HG03469 (cell line): Measurements from ENCODE around the gene CIBAR2.

Source experiments
- ATAC-seq: cut with Tn5 transposase; IDR thresholded peaks from one replicate; pipeline ENCODE4 v1.9.1; 2021; ENCODE audit warnings: mild to moderate bottlenecking, moderate library complexity, moderate number of reproducible peaks; ENCODE audit not compliant: unreplicated experiment

CIBAR2 gene

DNA sequence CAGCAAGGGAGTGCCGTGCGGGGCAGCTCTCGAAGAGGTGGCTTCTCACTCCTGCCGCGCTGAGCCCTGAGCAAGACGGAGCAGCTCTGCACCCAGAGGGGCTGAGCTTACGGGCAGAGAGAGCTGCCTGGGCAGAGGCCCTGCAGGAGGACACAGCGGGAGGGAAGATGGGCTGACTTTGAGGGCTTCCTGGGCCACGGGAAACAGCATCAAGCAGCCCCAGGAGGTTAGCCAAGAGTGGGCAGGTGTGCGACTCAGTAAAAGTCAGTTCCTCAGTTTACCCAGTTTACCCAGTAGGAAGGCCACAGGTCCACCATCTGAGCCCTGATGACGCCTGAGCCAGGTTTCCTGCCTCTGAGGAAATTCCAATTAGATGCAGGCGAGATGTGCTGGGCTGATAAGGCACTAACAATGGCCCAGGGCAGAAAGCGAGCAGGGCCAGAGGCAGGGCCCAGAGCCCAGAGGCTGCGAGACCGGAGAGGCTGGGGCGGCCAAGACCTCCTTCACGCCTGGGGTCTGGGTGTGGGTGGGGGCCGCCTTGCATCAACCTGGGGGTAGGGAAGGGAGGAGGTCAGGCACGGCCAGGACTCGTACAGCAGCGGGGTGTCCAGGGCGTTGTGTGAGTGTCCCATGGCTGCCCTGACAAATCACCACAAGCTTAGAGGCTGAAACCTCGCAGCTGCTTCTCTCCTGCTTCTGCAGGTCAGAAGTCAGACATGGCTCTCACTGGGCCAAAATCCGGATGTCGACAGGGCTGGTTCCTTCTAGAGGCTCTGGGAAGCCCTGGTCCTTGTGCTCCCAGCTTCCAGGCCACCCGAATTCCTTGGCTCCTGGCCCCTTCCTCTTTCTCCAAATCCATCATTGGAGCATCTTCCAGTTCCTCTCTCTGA is 32.0 kb upstream of the CIBAR2 start:
- ATAC-seq: no peak

DNA sequence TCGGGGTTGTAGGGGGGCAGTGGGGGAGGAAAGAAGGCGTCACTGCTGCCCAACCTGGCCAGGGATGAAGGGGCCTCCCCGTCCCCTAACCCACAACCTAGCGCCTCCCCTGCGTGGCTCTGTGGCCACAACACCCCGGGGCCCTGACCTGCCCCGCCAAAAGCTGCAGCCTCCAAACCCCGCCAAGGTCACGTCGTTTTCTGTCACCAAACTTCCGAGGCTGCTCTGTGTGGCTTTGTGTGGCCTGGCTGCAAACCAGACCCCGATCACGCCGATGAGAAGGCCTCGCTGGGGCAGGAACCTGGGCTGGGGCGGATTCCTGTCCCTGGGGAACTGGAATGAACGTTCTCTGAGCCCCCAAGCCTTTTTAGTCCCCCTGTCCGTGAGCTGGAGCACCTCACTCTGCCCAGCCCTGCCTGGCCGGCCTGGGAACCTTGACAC is 30.5 kb upstream of the CIBAR2 start:
- no peak for ATAC-seq

DNA sequence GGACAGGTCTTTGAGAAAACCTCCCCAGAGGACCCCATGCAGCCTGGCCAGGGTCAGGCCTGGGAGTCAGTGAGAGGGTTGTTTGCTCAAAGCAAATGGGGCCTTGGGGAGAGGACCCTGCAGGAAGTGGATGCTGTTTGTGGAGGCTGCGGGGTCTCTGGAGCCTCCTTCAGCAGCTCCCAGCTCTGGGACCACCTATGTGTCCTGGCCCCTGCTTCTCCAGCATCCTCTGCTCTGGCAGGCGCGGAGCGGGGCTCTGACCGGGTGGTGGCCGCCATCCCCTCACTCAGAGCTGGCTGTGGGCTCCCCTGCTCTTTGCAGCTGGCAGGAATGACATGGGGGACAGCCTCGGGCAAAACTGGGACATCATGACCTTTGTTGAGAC is 29.8 kb upstream of the CIBAR2 start:
- no peak for ATAC-seq

DNA sequence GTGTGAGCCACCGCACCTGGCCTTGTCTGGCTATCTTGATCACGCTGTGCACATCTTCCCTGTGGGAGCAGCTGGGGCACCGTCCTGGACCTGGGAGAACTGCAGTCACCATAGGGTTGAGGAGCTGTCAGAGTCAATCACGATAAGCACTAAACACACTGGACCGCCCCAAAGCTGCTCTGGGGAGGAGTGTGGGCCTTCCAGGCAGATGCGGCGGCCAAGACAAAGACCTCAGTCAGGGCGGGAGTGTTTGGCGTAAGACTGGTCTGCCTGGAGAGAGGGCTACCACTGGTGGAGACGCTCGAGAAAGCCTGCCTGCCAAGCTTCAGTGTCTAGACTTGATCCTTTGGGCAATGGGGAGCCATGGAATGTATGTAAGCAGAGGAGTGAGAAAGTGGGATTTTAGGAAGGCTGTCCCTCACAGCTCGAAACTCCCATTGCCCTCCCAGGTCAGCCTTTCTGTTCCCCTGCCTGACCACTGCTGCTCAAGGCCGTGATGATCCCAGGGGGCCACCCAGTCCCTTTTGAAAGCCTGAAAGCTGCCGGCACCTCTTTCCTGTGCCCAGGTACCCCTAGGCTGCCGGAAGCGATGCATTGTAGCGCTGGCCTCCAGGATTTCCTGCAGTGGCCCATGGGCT is 29.3 kb upstream of the CIBAR2 start:
- ATAC-seq: no peak

DNA sequence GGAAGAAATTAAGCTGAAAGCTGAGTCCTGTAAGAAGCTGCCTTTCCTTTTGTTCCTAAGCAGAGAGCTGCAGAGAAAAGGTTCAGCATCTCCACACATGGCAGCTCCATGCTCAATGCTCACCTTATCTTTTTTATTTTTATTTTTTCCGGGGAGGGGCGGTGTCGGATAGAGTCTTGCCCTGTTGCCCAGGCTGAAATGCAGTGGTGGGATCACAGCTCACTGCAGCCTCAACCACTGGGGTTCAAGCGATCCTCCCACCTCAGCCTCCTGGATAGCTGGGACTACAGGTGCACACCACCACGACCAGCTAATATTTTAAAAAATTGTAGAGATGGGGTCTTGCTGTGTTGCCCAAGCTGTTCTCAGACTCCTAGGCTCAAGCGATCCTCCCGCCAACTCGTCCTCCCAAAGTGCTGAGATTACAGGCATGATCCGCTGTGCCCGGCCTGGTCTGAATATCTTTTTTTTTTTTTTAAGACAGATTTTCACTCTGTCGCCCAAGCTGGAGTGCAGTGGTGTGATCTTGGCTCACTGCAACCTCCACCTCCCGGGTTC is 28.3 kb upstream of the CIBAR2 start:
- ATAC-seq: no peak

DNA sequence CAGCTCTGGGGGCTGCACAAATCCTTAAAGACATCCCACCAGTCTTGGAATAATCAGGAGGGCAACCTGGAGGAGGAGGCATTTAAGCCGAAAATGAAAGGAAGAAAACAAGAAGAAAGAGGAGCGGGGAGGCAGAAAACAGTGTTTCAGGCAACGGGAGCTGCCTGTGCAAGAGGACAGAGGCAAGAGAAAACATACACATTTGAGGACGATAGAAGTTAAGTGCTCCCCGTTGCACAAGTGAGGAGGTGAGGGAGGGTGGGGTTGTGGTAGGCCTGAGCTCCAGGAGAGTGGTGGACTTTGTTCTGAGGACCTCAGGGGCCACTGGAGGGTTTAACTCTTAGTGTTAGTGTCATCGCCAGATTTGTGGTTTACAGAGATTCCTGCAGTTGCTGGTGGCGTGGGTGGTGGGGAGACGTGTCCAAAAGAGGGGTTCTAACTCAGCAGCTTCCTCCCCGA is 27.6 kb upstream of the CIBAR2 start:
- no peak for ATAC-seq

DNA sequence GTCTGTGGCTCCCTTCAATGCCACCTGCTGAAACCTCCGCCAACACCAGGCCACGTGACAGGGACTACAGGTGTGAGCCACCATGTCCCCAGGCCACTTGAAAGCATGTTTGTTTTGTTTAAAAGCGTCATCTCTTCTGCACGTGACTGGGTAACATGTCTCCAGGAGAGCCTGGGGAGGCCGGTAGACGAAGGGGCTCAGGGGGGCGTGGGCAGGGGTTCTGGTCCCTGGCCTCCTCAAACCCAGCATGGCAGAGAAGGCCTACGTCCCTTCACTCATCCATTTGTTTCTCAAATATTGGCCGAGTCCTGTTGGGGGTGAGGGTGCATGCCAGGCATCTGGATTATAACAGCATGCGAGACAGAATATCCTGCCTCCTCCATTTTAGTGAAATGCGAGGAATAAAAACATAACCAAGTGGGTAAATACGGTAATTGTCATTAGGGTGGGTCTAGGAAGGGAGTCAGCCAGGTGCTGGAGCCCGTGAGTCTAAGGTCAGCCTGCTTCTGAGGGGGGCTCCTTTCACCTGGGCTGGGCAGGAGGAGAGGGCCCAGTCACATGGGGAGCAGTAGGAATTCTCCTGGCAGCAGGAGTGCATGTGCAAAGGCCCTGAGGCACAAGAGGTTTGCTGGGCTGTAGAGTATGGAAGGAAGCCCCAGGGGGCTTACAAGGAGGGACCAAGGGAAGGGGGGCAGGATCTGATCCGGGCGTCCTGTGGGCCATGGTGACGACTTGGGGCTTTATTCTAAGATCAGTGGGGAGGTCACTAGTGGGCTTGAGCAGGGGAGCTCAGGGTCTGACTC is 26.8 kb upstream of the CIBAR2 start:
- ATAC-seq: no peak

DNA sequence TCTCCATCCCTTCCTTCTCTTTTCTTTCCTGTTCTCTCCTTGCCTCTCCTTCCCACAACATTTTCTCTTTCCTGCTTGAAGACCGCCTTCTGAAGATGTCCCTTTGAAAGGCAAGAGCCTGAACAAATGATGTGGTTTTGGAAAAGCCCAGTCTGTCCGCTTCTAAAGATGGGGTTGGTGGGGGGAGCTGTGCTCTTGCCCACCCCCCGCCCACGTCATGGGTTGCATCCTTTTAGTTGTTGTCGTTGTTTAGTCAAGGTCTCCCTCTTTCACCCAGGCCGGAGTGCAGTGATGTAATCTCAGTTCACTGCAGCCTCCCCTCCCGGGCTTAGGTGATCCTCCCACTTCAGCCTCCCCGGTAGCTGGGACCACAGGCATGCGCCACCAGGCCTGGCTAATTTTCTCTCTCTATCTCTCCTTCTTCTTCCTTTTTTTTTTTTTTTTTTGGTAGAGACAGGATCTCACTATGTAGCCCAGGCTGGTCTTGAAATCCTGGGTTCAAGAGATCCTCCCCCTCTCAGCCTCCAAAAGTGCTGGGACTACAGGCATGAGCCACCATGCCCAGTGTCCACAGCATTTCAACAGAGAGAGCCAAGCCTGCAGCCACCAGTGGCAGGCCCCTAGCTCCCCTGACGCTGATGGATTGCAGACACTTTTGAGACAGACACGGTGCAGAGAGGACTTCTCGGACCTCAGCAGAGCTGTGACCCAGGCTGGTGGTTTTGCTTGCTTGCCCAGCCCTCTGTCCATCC is 26.0 kb upstream of the CIBAR2 start:
- no peak for ATAC-seq

DNA sequence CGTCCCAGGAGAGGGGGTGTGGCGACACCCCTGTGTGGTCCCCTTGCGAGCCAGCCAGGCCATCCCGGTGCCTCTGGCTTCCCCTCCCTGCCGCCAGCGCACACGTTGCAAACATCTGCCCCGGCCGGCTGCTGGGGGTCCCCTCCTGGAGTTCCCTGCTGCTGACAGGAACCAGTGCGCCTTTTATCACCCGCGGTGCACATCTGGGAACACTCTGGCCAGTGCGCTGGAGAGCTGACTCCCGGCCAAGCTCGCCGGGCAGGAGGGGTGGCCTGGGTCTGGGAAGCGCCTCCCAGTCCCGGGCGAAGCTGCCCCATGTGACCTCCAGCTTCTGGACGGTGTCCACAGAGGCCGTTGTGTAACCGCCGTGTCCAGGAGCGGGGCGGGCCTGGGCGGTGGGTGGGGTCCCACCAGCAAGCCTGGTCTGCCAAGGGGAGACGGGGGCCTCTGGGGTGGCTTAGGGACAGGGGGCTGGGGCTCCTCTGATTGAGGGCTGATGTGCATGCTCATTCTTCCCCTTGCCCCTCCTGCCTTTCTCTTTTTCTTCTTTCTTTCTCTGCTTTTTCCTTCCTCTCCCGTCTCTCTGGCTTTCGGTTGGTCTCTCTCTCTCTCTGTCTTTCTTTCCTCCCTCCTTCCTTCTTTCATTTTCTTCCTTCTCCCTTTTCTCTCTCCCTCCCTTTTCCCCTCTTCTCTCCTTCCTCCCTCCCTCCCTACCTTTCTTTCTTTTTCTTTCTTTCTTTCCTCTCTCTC is 25.2 kb upstream of the CIBAR2 start:
- no peak for ATAC-seq

DNA sequence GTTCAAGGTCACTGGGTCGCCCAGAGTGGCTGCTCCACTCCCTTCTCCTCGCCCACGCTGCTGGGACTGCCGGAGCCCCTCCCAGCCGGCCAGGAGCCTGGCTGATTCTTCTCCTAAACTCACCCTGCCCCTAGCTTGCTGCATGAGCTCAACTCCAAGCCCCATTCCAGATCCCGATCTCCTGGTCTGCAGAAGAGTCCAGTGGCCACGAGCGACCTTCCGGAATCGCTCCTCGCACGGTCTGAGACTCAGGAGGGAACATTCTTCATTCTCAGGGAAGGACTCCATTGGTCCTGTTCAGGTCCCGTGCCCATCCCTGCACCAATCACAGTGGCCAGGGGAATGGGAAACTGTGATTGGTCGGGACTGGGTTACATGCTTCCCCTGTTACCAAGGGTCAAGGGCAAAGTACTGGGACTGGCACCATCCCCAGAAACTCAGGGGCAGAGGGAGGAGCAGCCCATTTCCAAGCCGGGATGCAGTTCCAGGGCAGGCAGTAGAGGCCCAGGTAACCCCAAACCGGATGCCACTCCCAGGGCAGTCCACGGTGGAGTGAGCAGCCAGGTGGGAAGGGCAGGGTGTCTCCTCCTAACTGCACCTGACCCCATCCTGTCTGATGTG is 24.5 kb upstream of the CIBAR2 start:
- ATAC-seq: no peak

DNA sequence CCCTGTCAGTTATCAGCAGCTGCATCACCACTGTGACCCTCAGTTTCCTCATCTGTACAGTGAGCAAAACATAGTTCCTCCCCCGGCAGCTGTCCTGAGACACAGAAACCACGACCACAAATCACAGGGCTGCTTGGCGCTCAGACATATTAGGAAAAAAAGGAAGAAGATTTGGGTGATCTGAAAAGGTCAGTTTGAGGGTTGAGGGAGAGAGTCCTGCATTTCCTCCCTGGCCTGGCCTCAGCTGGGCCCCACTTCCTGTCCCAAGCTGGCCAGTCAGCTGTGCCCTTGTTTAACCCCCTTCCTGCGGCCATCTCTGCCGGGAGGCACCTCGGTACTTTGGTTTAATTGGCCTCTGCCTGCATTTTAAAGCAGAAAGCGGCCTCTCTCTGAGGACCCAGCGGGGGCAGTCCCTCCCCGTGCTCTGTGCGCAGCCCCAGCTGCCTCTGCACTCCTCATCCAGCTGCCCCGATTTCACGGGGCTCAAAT is 24.0 kb upstream of the CIBAR2 start:
- ATAC-seq: no peak

DNA sequence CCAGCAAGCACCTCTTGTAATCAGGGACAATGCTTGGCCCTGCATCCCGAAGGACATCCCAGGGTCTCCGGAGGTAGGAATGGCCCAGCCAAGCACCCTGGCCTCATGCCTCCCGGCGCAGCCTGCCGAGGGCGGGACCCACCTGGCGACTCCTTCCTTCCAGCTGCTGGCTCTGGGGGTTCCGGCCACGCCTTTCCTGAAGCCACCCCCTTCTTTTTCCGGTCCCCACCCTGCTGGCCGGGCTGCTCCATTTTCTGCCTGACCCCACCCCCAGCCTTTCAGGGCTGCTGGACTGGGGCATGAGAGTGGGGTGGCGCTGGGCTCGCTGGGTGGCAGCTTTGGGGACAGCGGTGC is 22.5 kb upstream of the CIBAR2 start:
- ATAC-seq: no peak

DNA sequence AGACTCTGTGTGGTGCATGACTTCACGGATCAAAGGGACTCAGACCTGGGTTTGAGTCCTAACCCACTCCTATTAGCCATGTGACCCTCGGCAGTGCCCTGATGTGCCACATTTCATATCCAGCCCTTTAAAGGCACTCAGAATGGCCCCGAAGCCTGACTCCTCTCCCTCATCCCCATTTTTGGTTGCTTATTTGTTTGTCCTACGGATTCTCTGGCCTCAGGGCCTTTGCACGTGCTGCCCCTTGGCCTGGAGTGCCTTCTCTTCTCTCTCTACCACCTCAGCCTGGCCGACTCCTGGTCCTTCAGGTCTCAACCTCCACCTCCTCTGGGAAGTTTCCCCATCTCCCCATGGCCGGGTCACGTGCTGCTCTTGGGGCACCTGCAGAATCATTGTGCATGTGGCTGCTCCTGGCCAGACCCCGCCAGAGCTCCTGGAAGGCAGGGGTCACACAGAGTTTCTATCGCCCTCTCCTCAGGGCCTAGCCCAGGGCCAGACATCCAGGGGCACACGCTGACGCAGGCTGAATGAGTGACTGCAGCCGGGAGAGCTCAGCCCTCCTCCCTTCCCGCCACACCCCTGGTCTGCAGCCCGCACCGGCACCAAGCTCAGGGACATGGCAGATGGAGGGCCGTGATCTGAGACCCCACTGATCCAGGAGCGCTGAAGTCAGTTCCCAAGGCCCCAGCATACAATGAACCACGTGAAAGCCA is 22.0 kb upstream of the CIBAR2 start:
- ATAC-seq: no peak

DNA sequence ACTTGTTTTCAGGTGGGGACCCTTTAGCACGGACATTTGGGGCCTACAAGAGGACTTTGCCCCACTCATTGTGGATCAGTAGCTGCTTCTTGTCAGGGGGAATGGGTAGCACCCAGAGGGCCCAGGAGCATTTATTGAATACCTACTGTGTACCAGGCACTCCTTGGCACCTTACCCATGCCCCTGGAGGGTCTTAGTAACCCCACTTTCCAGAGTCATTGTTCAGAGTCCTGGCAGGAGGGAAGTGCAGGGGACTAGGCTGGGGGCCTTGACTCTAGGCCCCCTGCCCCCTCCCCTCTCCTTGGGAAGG is 21.0 kb upstream of the CIBAR2 start:
- no peak for ATAC-seq

DNA sequence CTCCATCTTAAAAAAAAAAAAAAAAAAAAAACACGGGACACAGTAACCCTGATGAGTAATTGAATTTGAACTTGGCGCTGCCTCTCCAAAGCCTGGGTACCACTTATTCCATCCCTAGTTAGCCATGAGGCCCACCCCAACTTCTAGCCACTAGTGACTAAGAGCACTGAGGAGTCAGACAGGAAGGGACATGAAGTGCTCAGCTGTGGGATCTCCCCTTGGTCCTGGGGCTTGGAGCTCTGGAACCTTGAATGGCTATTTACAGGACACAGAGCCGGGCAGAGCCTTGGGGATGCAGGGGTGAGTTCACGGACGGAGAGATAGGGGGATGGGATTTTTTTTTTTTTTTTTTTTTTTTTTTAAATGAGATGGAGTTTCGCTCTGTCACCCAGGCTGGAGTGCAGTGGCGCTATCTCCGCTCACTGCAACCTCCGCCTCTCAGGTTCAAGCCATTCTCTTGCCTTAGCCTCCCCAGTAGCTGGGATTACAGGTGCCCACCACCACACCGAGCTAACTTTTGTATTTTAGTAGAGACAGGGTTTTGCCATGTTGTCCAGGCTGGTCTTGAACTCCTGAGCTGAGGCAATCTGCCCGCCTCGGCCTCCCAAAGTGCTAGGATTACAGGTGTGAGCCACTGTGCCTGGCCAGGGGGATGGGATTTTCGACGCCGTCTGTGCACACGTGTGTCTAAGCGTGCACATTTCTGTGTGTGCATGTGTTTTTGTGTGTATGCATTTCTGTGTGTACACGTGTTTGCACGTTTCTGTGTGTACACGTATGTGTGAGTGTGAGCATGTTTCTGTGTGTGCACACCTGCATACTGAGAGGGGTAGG is 20.4 kb upstream of the CIBAR2 start:
- no peak for ATAC-seq

DNA sequence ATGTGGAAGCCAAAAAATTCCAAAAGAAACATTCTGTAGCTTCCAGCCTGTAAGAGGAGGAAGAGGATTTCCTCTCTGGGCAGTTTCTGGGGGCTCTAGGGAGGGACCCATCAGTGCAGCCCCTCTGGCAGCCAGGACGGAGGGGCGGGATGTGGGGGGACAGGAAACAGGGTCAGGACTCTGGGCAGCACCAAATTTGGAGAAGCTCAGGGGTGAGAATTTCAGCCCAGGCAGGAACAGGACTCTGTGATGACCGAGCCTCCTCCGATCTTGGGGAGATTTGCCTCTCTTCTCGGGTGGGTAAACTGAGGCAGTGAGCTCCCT is 18.4 kb upstream of the CIBAR2 start:
- no peak for ATAC-seq

DNA sequence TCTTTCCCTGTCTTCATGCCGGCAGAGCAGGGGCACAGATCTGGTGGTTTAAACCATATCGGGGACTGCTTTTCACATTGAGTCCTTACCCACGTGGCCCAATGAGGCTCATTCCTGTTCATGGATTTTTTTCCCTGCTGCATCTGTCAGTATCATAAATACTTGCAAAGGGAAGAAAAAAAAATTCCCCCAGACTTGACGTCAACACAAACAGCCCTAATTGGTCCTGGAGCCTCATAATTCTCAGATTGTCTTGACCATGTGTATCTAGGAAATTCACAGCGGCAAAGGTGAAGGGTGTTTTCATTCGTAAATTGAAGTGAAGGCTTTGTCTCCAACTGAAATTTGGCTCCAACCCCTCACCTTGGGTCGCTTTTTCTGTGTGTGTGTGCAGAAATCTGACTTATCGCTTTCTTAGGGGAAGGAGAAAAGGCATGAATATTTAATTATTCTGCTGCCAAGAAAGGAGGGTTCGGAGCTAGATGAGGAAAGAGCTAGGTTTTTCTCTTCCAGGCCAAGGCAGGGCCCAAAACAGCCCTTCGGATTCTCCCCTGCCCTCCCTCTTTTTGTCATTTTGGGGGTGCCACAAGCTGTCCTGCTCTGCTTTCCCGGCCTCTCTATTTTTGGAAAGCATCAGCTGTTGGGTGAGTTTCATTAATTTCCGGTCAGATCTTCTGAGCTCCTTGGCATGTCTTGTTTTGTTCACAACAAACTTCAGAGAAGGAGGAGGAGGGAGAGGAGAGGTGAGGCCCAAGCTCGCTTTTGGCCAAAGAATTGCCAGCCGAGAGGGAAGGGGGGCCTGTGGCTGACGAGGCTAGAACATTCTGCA is 17.8 kb upstream of the CIBAR2 start:
- no peak for ATAC-seq
